Measurements from ENCODE around the gene RIPPLY2.

RIPPLY2 gene

GRCh38 chr6:83904395-83904794 lies 51.2 kb downstream of the RIPPLY2 start:
- Histone ChIP-seq H3K4me3 (ENCODE audit: low read depth, low read length) (no peak overlapping the region), H3K27me3 (ENCODE audit: control insufficient read depth, insufficient read depth, low read length) (no peaks in the 10 kb centered on the region), H3K36me3 (ENCODE audit: control insufficient read depth, insufficient read depth, low read length) (no peaks in the 10 kb centered on the region), H3K9me3 (ENCODE audit: control insufficient read depth, insufficient read depth, low read length) (no peaks in the 10 kb centered on the region), H3K27ac (ENCODE audit: low read depth, low read length) (no peak overlapping the region), H3K9ac (ENCODE audit: low read depth, low read length) (no peak overlapping the region), H3K4me1 (ENCODE audit: control insufficient read depth, insufficient read depth, low read length) (peaks cover 9% of the 10 kb centered on the region)

GRCh38 chr6:83905648-83906047 lies 52.5 kb downstream of the RIPPLY2 start:
- H3K36me3 ChIP-seq (ENCODE audit: control insufficient read depth, insufficient read depth, low read length) = no peaks in the 10 kb centered on the region
- no peak overlapping the region for H3K4me3 ChIP-seq (ENCODE audit: low read depth, low read length)
- H3K9me3 ChIP-seq (ENCODE audit: control insufficient read depth, insufficient read depth, low read length) = no peaks in the 10 kb centered on the region
- H3K27me3 ChIP-seq (ENCODE audit: control insufficient read depth, insufficient read depth, low read length) = no peaks in the 10 kb centered on the region
- no peak overlapping the region for H3K9ac ChIP-seq (ENCODE audit: low read depth, low read length)
- H3K27ac ChIP-seq (ENCODE audit: low read depth, low read length) = no peak overlapping the region
- H3K4me1 ChIP-seq (ENCODE audit: control insufficient read depth, insufficient read depth, low read length) = peaks cover 16% of the 10 kb centered on the region
